ENCODE results near the gene OR13J1. TPM values are rescaled to one million over a fixed set of nuclear protein-coding genes. Genes with fewer than 3 reads are reported as not detected.

The OR13J1 gene
- not detected in 5 replicates for total RNA-seq (2022; extraction: Qiagen RNA extraction; ENCODE audit: low read depth)

GRCh38 chr9:35870351-35870923 lies at the start of gene OR13J1:
OR13J1 (minus strand) TSS chr9:35870401; CDS start chr9:35870401, 0 bp downstream.

GRCh38 chr9:35909274-35909673 lies 39.1 kb upstream of the OR13J1 start, which contains the start of gene SPAAR:
SPAAR (plus strand) TSS chr9:35909490; CDS start chr9:35910464, 974 bp downstream.

GRCh38 chr9:35905912-35906679 lies 35.9 kb upstream of the OR13J1 start, which contains the start of gene HRCT1:
HRCT1 (plus strand) TSS chr9:35906202; CDS start chr9:35906288, 86 bp downstream.

GRCh38 chr9:35829084-35829763 lies 41.0 kb downstream of the OR13J1 start, which contains the start of gene TMEM8B:
TMEM8B (plus strand) TSS chr9:35829228; CDS start chr9:35829448, 220 bp downstream.

GRCh38 chr9:35828716-35829083 lies 41.5 kb downstream of the OR13J1 start, which contains the start of gene FAM221B:
FAM221B (minus strand) TSS chr9:35828732; CDS start chr9:35826161, 2,571 bp downstream.

Other genes starting within 250 kb of the OR13J1 start
- not detected in 5 replicates for gene SIT1, start 219.5 kb downstream of the OR13J1 start, total RNA-seq (2022; extraction: Qiagen RNA extraction; ENCODE audit: low read depth)
- gene RMRP, start 212.4 kb downstream of the OR13J1 start, total RNA-seq (2022; extraction: Qiagen RNA extraction; ENCODE audit: low read depth): 7.1 to 29.0 TPM in 2 of 5 replicates, not detected in the others
- 24.0 to 31.8 TPM (median 31.0 TPM) in 5 replicates for gene CCDC107, start 212.1 kb downstream of the OR13J1 start, total RNA-seq (2022; extraction: Qiagen RNA extraction; ENCODE audit: low read depth)
- 12.4 to 18.1 TPM (median 16.3 TPM) in 5 replicates for gene ARHGEF39, start 205.2 kb downstream of the OR13J1 start, total RNA-seq (2022; extraction: Qiagen RNA extraction; ENCODE audit: low read depth)
- 5.0 to 9.7 TPM (median 6.3 TPM) in 5 replicates for gene CA9, start 196.5 kb downstream of the OR13J1 start, total RNA-seq (2022; extraction: Qiagen RNA extraction; ENCODE audit: low read depth)
- gene TPM2, start 180.5 kb downstream of the OR13J1 start, total RNA-seq (2022; extraction: Qiagen RNA extraction; ENCODE audit: low read depth): 629 to 695 TPM (median 677 TPM) in 5 replicates
- 117 to 128 TPM (median 120 TPM) in 5 replicates for gene TLN1, start 138.2 kb downstream of the OR13J1 start, total RNA-seq (2022; extraction: Qiagen RNA extraction; ENCODE audit: low read depth)
- 55.4 to 63.4 TPM (median 58.6 TPM) in 5 replicates for gene CREB3, start 137.7 kb downstream of the OR13J1 start, total RNA-seq (2022; extraction: Qiagen RNA extraction; ENCODE audit: low read depth)
- gene GBA2, start 121.2 kb downstream of the OR13J1 start, total RNA-seq (2022; extraction: Qiagen RNA extraction; ENCODE audit: low read depth): 27.0 to 37.9 TPM (median 37.4 TPM) in 5 replicates
- gene RGP1, start 121.1 kb downstream of the OR13J1 start, total RNA-seq (2022; extraction: Qiagen RNA extraction; ENCODE audit: low read depth): 12.0 to 17.1 TPM (median 15.7 TPM) in 5 replicates
- gene MSMP, start 116.1 kb downstream of the OR13J1 start, total RNA-seq (2022; extraction: Qiagen RNA extraction; ENCODE audit: low read depth): 0.32 TPM in 1 of 5 replicates, not detected in the others
- 4.7 to 7.4 TPM (median 5.5 TPM) in 5 replicates for gene NPR2, start 78.8 kb downstream of the OR13J1 start, total RNA-seq (2022; extraction: Qiagen RNA extraction; ENCODE audit: low read depth)
- 0.35 to 0.76 TPM (median 0.64 TPM) in 5 replicates for gene SPAG8, start 58.1 kb downstream of the OR13J1 start, total RNA-seq (2022; extraction: Qiagen RNA extraction; ENCODE audit: low read depth)
- 71.0 to 115 TPM (median 94.9 TPM) in 5 replicates for gene HINT2, start 55.4 kb downstream of the OR13J1 start, total RNA-seq (2022; extraction: Qiagen RNA extraction; ENCODE audit: low read depth)
- not detected in 5 replicates for gene FAM221B, start 41.7 kb downstream of the OR13J1 start, total RNA-seq (2022; extraction: Qiagen RNA extraction; ENCODE audit: low read depth)
- 2.0 to 4.0 TPM (median 3.0 TPM) in 5 replicates for gene TMEM8B, start 41.2 kb downstream of the OR13J1 start, total RNA-seq (2022; extraction: Qiagen RNA extraction; ENCODE audit: low read depth)
- 0.16 to 0.32 TPM (median 0.28 TPM) in 5 replicates for gene HRCT1, start 35.8 kb upstream of the OR13J1 start, total RNA-seq (2022; extraction: Qiagen RNA extraction; ENCODE audit: low read depth)
- gene SPAAR, start 39.1 kb upstream of the OR13J1 start, total RNA-seq (2022; extraction: Qiagen RNA extraction; ENCODE audit: low read depth): 0.10 TPM in 1 of 5 replicates, not detected in the others
- gene OR2S2, start 87.8 kb upstream of the OR13J1 start, total RNA-seq (2022; extraction: Qiagen RNA extraction; ENCODE audit: low read depth): not detected in 5 replicates
- gene RECK, start 166.5 kb upstream of the OR13J1 start, total RNA-seq (2022; extraction: Qiagen RNA extraction; ENCODE audit: low read depth): 6.3 to 7.3 TPM (median 6.5 TPM) in 5 replicates

Measured in A549 treated with GW870086 at 1 μM for 4 hours (cell line).